ENCODE results near the gene CD164L2. TPM values are rescaled to one million over a fixed set of nuclear protein-coding genes. Genes with fewer than 3 reads are reported as not detected.

Gene CD164L2
- total RNA-seq, result not detected in 2 replicates

GRCh38 chr1:27383039-27383605 lies at the start of gene CD164L2:
TSS of gene CD164L2 (minus strand) at chr1:27383333. CDS start at chr1:27383239, 94 bp downstream.

DNA sequence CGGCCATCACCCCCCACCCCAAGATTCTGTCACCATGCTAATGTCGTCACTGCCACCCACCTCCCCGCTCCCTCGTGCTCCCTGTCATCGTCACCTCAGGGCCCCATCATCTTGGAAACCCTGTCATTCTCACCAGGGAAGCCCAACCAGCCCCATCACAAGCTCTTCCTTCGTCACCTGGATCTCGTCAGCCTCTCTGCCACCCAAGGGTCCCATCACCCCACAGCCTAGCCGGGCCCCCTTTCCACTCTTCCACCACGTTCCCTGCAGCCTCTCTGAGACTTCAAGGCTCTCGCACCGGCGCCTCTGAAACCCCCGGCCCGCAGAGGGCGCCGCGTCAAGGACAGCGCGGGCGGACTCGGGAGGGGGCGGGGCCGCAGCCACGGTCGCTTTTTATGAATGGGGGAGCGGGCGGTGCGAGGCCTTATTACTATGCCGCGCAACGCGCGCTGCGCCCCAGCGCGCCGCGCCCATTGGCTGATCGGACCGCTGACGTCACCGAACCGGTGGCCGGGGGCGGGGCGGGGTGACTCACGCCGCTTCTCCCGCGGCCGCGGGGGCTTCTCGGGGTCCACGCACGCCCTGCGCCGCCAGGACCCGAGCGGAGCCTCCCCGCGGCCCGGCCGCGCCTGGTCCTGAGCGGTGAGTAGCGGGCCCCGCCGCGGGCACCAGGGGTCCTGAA lies 9.1 kb upstream of the CD164L2 start, which contains the start of gene GPR3:
Gene GPR3 (plus strand): TSS at position 527 of the 682 bp plus-strand sequence. CDS start 1,177 bp downstream, outside the sequence.

GRCh38 chr1:27374362-27375086 lies 8.6 kb downstream of the CD164L2 start, which contains the start of gene FCN3:
TSS of gene FCN3 (minus strand) at chr1:27374824. CDS start at chr1:27374818, 6 bp downstream.

GRCh38 chr1:27366411-27367159 lies 16.5 kb downstream of the CD164L2 start, which contains the start of gene MAP3K6:
TSS of gene MAP3K6 (minus strand) at chr1:27366961. CDS start at chr1:27366597, 364 bp downstream.

GRCh38 chr1:27341525-27342252 lies 41.4 kb downstream of the CD164L2 start, which contains the start of gene SYTL1:
TSS of gene SYTL1 (plus strand) at chr1:27342022. CDS start at chr1:27345335, 3,313 bp downstream.

Other genes with a start within 250 kb of the CD164L2 start
- gene SLC9A1, start 228.2 kb downstream of the CD164L2 start, total RNA-seq, result 21.3 and 28.6 TPM in 2 replicates
- 20.1 and 23.4 TPM in 2 replicates for gene WDTC1, start 148.7 kb downstream of the CD164L2 start, total RNA-seq
- 26.4 and 27.7 TPM in 2 replicates for gene TMEM222, start 61.2 kb downstream of the CD164L2 start, total RNA-seq
- 0.27 and 0.30 TPM in 2 replicates for gene SYTL1, start 41.3 kb downstream of the CD164L2 start, total RNA-seq
- 16.9 and 20.6 TPM in 2 replicates for gene MAP3K6, start 16.4 kb downstream of the CD164L2 start, total RNA-seq
- gene FCN3, start 8.5 kb downstream of the CD164L2 start, total RNA-seq, result 0.64 and 2.3 TPM in 2 replicates
- gene GPR3, start 9.3 kb upstream of the CD164L2 start, total RNA-seq, result 2.0 and 2.1 TPM in 2 replicates
- 36.2 and 41.9 TPM in 2 replicates for gene WASF2, start 106.8 kb upstream of the CD164L2 start, total RNA-seq
- gene AHDC1, start 220.8 kb upstream of the CD164L2 start, total RNA-seq, result 4.7 and 5.6 TPM in 2 replicates

All from mammary microvascular endothelial cell (primary cell).